A549 (cell line): ENCODE results near the gene HCN3. TPM values are rescaled to one million over a fixed set of nuclear protein-coding genes. Genes with fewer than 3 reads are reported as not detected.
A peak's percentile ranks its signal among the peaks of the same experiment; 100 is the strongest.

Source experiments
- ATAC-seq, 2 experiments: fragments of 200-7000 bp in 1 of 2; fragments of >200 bp in 1 of 2; cut with Nextera tagmentation in 1 of 2; cut with Tn5 transposase in 1 of 2; 3 replicates each; pipeline versions ENCODE4 v1.8.0 to v1.9.1; 2018 to 2020; ENCODE audit warnings: mild to moderate bottlenecking in 1 of 2, moderate library complexity in 1 of 2
- CTCF ChIA-PET: fragments of 300-600 bp; sonication (Branson Sonifier 250); formaldehyde crosslinking; extraction: SDS; loops from one replicate; lab custom pipeline; 2021; ENCODE audit warnings: antibody characterized with exemption, inconsistent platforms; lab: Yijun Ruan, JAX
- POLR2A ChIA-PET: fragments of 350-600 bp; formaldehyde crosslinking; extraction: SDS; loops from one replicate; lab custom pipeline; 2021; ENCODE audit warnings: antibody characterized with exemption, inconsistent platforms; lab: Yijun Ruan, JAX
- DNase-seq, 2 experiments: peaks; one replicate each; pipeline versions ENCODE4 v3.0.0 to v3.0.0-alpha.2; 2011 to 2016; ENCODE audit warnings: low read depth in 1 of 2, low spot score in 1 of 2
- FAIRE-seq: peaks from 2 replicates; lab custom pipeline; 2011; peaks lifted over from hg19 to GRCh38; lab: Jason Lieb, UNC
- H3K27ac ChIP-seq, 2 experiments: fragments of >200 bp; sonication (Bioruptor Twin); formaldehyde crosslinking; 3 replicates each; pipeline ENCODE4 v1.5.1; 2016 to 2017
- H3K4me1 ChIP-seq: fragments of >200 bp; sonication (Bioruptor Twin); formaldehyde crosslinking; 3 replicates; pipeline ENCODE4 v1.6.1; 2016
- H3K4me2 ChIP-seq: fragments of >200 bp; sonication (Bioruptor Twin); formaldehyde crosslinking; 3 replicates; pipeline ENCODE4 v1.6.1; 2016
- H3K4me3 ChIP-seq: fragments of >200 bp; sonication (Bioruptor Twin); formaldehyde crosslinking; 3 replicates; pipeline ENCODE4 v1.5.1; 2016
- H3K9me3 ChIP-seq: fragments of >200 bp; sonication (Bioruptor Twin); formaldehyde crosslinking; 3 replicates; pipeline ENCODE4 v1.6.1; 2016
- BHLHE40 ChIP-seq: IDR thresholded peaks from 2 replicates; pipeline ENCODE4 v1.6.1; 2012; ENCODE audit warnings: low read depth, low read length, inconsistent platforms
- CBX2 ChIP-seq: fragments of 200-600 bp; sonication (generic); IDR thresholded peaks from 2 replicates; pipeline ENCODE4 v1.6.1; 2016; ENCODE audit warnings: low read depth, mild to moderate bottlenecking, borderline replicate concordance
- CEBPB ChIP-seq, 2 experiments: fragments of >200 bp in 1 of 2; sonication (Bioruptor Twin) in 1 of 2; formaldehyde crosslinking in 1 of 2; IDR thresholded peaks; 2 replicates each; pipeline ENCODE4 v1.6.1; 2012 to 2016
- EHF ChIP-seq: fragments of 250-450 bp; sonication (Bioruptor Pico); IDR thresholded peaks from 2 replicates; pipeline ENCODE4 v1.5.0; 2020; ENCODE audit warnings: mild to moderate bottlenecking
- ELK1 ChIP-seq: fragments of 150-350 bp; IDR thresholded peaks from 2 replicates; pipeline ENCODE4 v1.6.1; 2014; ENCODE audit warnings: low read depth, mild to moderate bottlenecking, low read length
- ESRRA ChIP-seq: fragments of 150-350 bp; IDR thresholded peaks from 2 replicates; pipeline ENCODE4 v1.6.1; 2014; ENCODE audit warnings: mild to moderate bottlenecking, low read length, borderline replicate concordance
- FOSL2 ChIP-seq, 2 experiments: fragments of 450-650 bp in 1 of 2; fragments of >200 bp in 1 of 2; sonication (Bioruptor Twin) in 1 of 2; formaldehyde crosslinking; IDR thresholded peaks; 2 replicates each; pipeline versions ENCODE4 v1.5.0 to v1.6.1; 2016 to 2020; ENCODE audit warnings: mild to moderate bottlenecking in 1 of 2, moderate library complexity in 1 of 2
- HES2 ChIP-seq: fragments of >200 bp; sonication (Bioruptor Twin); formaldehyde crosslinking; IDR thresholded peaks from 2 replicates; pipeline ENCODE4 v1.6.1; 2016
- HEYL ChIP-seq: fragments of 250-450 bp; sonication (Bioruptor Pico); IDR thresholded peaks from 2 replicates; pipeline ENCODE4 v1.8.0; 2021; ENCODE audit warnings: mild to moderate bottlenecking, moderate library complexity
- HOXA7 ChIP-seq: fragments of 250-450 bp; sonication (Bioruptor Pico); IDR thresholded peaks from 2 replicates; pipeline ENCODE4 v1.5.0; 2020; ENCODE audit warnings: mild to moderate bottlenecking, moderate library complexity
- JUN ChIP-seq, 2 experiments: fragments of >200 bp; sonication (Bioruptor Twin); formaldehyde crosslinking; IDR thresholded peaks; 2 replicates in 1 of 2; 3 replicates in 1 of 2; pipeline ENCODE4 v1.6.1; 2016 to 2017
- KDM5A ChIP-seq: fragments of 200-600 bp; sonication (generic); IDR thresholded peaks from 2 replicates; pipeline ENCODE4 v1.6.1; 2016; ENCODE audit warnings: antibody characterized with exemption, mild to moderate bottlenecking
- MYC ChIP-seq: IDR thresholded peaks from 2 replicates; pipeline ENCODE4 v1.6.1; 2012; ENCODE audit warnings: mild to moderate bottlenecking, inconsistent platforms, low read length, improper control_type of control experiment, borderline replicate concordance
- NFE2L2 ChIP-seq: fragments of 150-350 bp; conservative IDR thresholded peaks from 2 replicates; pipeline ENCODE4 v1.6.1; 2014; ENCODE audit warnings: low read length
- NPAS2 ChIP-seq: fragments of 250-450 bp; sonication (Bioruptor Pico); IDR thresholded peaks from 2 replicates; pipeline ENCODE4 v1.8.0; 2022; ENCODE audit warnings: mild to moderate bottlenecking, moderate library complexity, borderline replicate concordance
- POLR2AphosphoS2 ChIP-seq: conservative IDR thresholded peaks from 2 replicates; pipeline ENCODE4 v1.6.1; 2012; ENCODE audit warnings: low read length, improper control_type of control experiment, inconsistent platforms
- RAD21 ChIP-seq, 2 experiments: fragments of >200 bp in 1 of 2; sonication (Bioruptor Twin) in 1 of 2; formaldehyde crosslinking in 1 of 2; IDR thresholded peaks in 1 of 2; conservative IDR thresholded peaks in 1 of 2; 2 replicates in 1 of 2; 3 replicates in 1 of 2; pipeline ENCODE4 v1.6.1; 2012 to 2018; ENCODE audit warnings: inconsistent platforms in 1 of 2
- RCOR1 ChIP-seq: fragments of 150-350 bp; IDR thresholded peaks from 2 replicates; pipeline ENCODE4 v1.6.1; 2014; ENCODE audit warnings: antibody characterized with exemption, low read length, low read depth
- RFX5 ChIP-seq: fragments of 450-650 bp; IDR thresholded peaks from 2 replicates; pipeline ENCODE4 v1.7.1; 2014; ENCODE audit warnings: antibody characterized with exemption, mild to moderate bottlenecking, moderate library complexity
- SMC3 ChIP-seq: fragments of >200 bp; sonication (Bioruptor Twin); formaldehyde crosslinking; IDR thresholded peaks from 3 replicates; pipeline ENCODE4 v1.6.1; 2018; ENCODE audit warnings: inconsistent platforms
- USF2 ChIP-seq: fragments of 450-650 bp; IDR thresholded peaks from 2 replicates; pipeline ENCODE4 v1.6.1; 2014; ENCODE audit warnings: antibody characterized with exemption
- ZC3H11A ChIP-seq: fragments of 450-650 bp; IDR thresholded peaks from 2 replicates; pipeline ENCODE4 v1.6.1; 2014; ENCODE audit warnings: antibody characterized with exemption, mild to moderate bottlenecking
- WGBS: methylation state at CpG from one replicate; pipeline ENCODE4 v1.1.6; 2017; ENCODE audit errors: missing lambda C conversion rate; 5-methylcytosine and 5-hydroxymethylcytosine counted together
- polyA plus RNA-seq, 4 experiments: library from polyadenylated mRNA; depleted of rRNA in 3 of 4; stranded (reverse); fragments of >200 nt; fragmentation: RNase III in 1 of 4; extraction: RNeasy Plus Mini Kit Qiagen cat#74134 plus additional on column Dnase treatment in 1 of 4; gene quantifications; 2 replicates in 3 of 4; 3 replicates in 1 of 4; pipeline ENCODE4 v1.2.3, GENCODE V29; 2011 to 2017
- TF ChIP-seq, protein P1 (sequence below): IDR thresholded peaks from 2 replicates; pipeline ENCODE4 v1.6.1; 2012
- TF ChIP-seq, protein P2 (sequence below): IDR thresholded peaks from 2 replicates; pipeline ENCODE4 v1.6.1; 2012
- TF ChIP-seq, protein P3 (sequence below): fragments of >200 bp; sonication (Bioruptor Twin); formaldehyde crosslinking; IDR thresholded peaks from 3 replicates; pipeline ENCODE4 v1.6.1; 2016

Gene HCN3
- polyA plus RNA-seq, 2 of the 4 experiments (the other 2 are of a cell fraction) = 4.1 to 8.1 TPM

DNA sequence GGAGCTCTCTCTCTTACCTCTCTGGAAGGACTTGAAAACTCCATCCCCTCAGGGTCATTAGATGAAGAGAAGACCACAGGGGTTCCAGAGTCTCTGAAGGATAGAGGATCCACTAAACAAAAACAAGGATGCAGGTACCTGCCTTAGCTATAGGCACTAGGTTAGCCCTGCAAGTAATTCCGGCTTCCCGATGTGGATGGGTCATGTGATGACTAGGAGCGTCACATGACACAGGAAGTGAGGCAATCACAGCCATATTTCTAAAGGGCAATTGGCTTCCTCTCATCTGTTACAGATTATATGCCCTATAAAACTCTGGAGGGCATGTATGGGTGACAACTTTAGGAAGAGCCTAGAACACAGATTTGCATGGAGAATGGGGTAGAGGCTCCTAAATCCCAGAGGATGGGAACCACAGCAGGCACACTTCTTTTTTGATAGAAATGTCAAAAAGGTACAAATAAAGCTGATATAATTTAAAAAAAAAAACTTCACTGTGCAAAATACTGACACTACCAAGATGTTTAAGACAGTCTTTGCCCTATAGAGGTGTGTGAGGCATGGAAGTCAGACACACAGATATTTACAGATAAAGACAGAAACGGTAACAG, 36.1 kb upstream of the HCN3 start:
- POLR2A ChIA-PET = no interaction called here
- Histone ChIP-seq H3K9me3 (no peaks in the 10 kb centered on the region), H3K4me1 (peaks cover 24% of the 10 kb centered on the region), H3K4me2 (peak overlapping the region; percentile 66)
- WGBS = 14% methylated on average over 4 of the region's 4 CpGs
- CTCF ChIA-PET = interaction anchor here (1.3 to 4.4 kb wide), 4 partner anchors 10 to 150 kb away, joined by 4 to 43 read pairs (median 10); partner anchors contain the start of gene THBS3
- FAIRE-seq = no peak
- peak; percentile 38 to 56 for ATAC-seq
- no peak for TF ChIP-seq FOSL2 (IDR thresholded peaks at IDR 0.05)
- peak; percentile 55 for TF ChIP-seq FOSL2 (CRISPR knock-in tag; IDR thresholded peaks at IDR 0.05)
- TF ChIP-seq BHLHE40 = no peak
- no peak for TF ChIP-seq HES2
- no peak for TF ChIP-seq RFX5
- TF ChIP-seq HEYL (CRISPR knock-in tag) = no peak
- TF ChIP-seq CEBPB (IDR thresholded peaks at IDR 0.05) = peak in 1 of 2 experiments; percentile 86; a peak in 2 of 4 replicates
- no peak for TF ChIP-seq RCOR1
- TF ChIP-seq, protein P1, sequence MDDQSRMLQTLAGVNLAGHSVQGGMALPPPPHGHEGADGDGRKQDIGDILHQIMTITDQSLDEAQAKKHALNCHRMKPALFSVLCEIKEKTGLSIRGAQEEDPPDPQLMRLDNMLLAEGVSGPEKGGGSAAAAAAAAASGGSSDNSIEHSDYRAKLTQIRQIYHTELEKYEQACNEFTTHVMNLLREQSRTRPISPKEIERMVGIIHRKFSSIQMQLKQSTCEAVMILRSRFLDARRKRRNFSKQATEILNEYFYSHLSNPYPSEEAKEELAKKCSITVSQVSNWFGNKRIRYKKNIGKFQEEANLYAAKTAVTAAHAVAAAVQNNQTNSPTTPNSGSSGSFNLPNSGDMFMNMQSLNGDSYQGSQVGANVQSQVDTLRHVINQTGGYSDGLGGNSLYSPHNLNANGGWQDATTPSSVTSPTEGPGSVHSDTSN = no peak
- TF ChIP-seq JUN (IDR thresholded peaks at IDR 0.05) = 0 out of 5 replicates have a peak, but pooled peaks of 1 of the 2 experiments have one; percentile 27
- peak; percentile 99 for TF ChIP-seq USF2
- no peak for TF ChIP-seq ESRRA
- no peak for TF ChIP-seq NPAS2 (CRISPR knock-in tag)
- TF ChIP-seq POLR2AphosphoS2 = no peak
- TF ChIP-seq NFE2L2 = no peak
- peak; percentile 87 for TF ChIP-seq KDM5A
- TF ChIP-seq CBX2 = no peak
- TF ChIP-seq, protein P2, sequence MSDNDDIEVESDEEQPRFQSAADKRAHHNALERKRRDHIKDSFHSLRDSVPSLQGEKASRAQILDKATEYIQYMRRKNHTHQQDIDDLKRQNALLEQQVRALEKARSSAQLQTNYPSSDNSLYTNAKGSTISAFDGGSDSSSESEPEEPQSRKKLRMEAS = peak; percentile 65; the same call in 1 of the 2 replicates
- no peak for TF ChIP-seq EHF (CRISPR knock-in tag)
- no peak for TF ChIP-seq ZC3H11A
- TF ChIP-seq, all 56 proteins: peak for 6
- H3K4me3 ChIP-seq = peak overlapping the region; percentile 41
- peak overlapping the region; percentile 63 to 75 for H3K27ac ChIP-seq
- DNase-seq = peak; percentile 86 to 88

GRCh38 chr1:155241841-155242264, 35.4 kb upstream of the HCN3 start:
- Histone ChIP-seq H3K4me1 (peaks cover 24% of the 10 kb centered on the region), H3K27ac (peak overlapping the region; percentile 63 to 75; a peak in 5 of 6 replicates), H3K9me3 (no peaks in the 10 kb centered on the region), H3K4me2 (peak overlapping the region; percentile 66; the same call in 2 of the 3 replicates)
- WGBS = 76% methylated on average over 4 of the region's 4 CpGs
- POLR2A ChIA-PET = no interaction called here
- FAIRE-seq = no peak
- TF ChIP-seq RAD21 (conservative IDR thresholded peaks at IDR 0.05 in 1 of 2, IDR thresholded peaks at IDR 0.05 in 1 of 2) (no peak), ELK1 (no peak), HOXA7 (CRISPR knock-in tag) (no peak), MYC (no peak), KDM5A (no peak), RCOR1 (no peak), RFX5 (no peak), SMC3 (no peak), CEBPB (IDR thresholded peaks at IDR 0.05) (no peak)
- TF ChIP-seq, protein P3, sequence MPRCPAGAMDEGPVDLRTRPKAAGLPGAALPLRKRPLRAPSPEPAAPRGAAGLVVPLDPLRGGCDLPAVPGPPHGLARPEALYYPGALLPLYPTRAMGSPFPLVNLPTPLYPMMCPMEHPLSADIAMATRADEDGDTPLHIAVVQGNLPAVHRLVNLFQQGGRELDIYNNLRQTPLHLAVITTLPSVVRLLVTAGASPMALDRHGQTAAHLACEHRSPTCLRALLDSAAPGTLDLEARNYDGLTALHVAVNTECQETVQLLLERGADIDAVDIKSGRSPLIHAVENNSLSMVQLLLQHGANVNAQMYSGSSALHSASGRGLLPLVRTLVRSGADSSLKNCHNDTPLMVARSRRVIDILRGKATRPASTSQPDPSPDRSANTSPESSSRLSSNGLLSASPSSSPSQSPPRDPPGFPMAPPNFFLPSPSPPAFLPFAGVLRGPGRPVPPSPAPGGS = no peak
- TF ChIP-seq, all 56 proteins: peak for 0
- CTCF ChIA-PET = interaction anchor here (0.6 to 4.4 kb wide), 5 partner anchors 9 to 231 kb away, joined by 3 to 43 read pairs (median 4); partner anchors contain the start of gene THBS3
- DNase-seq (no peak), ATAC-seq (no peak)
- no peak overlapping the region for H3K4me3 ChIP-seq
